Umbilical cord (tissue), 2 donors: ENCODE data around the gene ATP10B. TPM values are rescaled to one million over a fixed set of nuclear protein-coding genes. Genes with fewer than 3 reads are reported as not detected.
A peak's percentile ranks its signal among the peaks of the same experiment; 100 is the strongest.

ENCODE experiments used
- DNase-seq: peaks from one replicate; pipeline ENCODE4 v3.0.0-alpha.2; 2015; ENCODE audit warnings: low spot score
- total RNA-seq: library from RNA; depleted of rRNA; stranded (reverse); fragments of >200 nt; gene quantifications from one replicate; pipeline ENCODE4 v1.2.3, GENCODE V29; 2014; ENCODE audit warnings: low replicate concordance; ENCODE audit not compliant: insufficient read depth

ATP10B gene
- total RNA-seq, 1 donor from 2014 or later = 2.2 TPM

- no peak for DNase-seq
These were observed 158.1 kb downstream of the ATP10B start for GRCh38 chr5:160693831-160694465.

- DNase-seq = no peak
These were observed 159.7 kb downstream of the ATP10B start for GRCh38 chr5:160692271-160692670.

- no peak for DNase-seq
These were observed 166.3 kb downstream of the ATP10B start for GRCh38 chr5:160685695-160686094.

- DNase-seq = no peak
These were observed 166.8 kb downstream of the ATP10B start for GRCh38 chr5:160685219-160685618.

- peak; percentile 14 for DNase-seq
These were observed 172.3 kb downstream of the ATP10B start for GRCh38 chr5:160679567-160680309.

- DNase-seq = no peak
These were observed 176.0 kb downstream of the ATP10B start for GRCh38 chr5:160675988-160676387.

GRCh38 chr5:160674901-160675300 is 177.1 kb downstream of the ATP10B start:
- peak; percentile 12 for DNase-seq

GRCh38 chr5:160672521-160672920 is 179.5 kb downstream of the ATP10B start:
- no peak for DNase-seq

GRCh38 chr5:160668356-160668755 is 183.7 kb downstream of the ATP10B start:
- no peak for DNase-seq

GRCh38 chr5:160667160-160667559 is 184.9 kb downstream of the ATP10B start:
- no peak for DNase-seq

GRCh38 chr5:160665460-160665859 is 186.6 kb downstream of the ATP10B start:
- no peak for DNase-seq

GRCh38 chr5:160660132-160660531 is 191.9 kb downstream of the ATP10B start:
- DNase-seq = no peak

GRCh38 chr5:160657622-160658458 is 194.2 kb downstream of the ATP10B start:
- DNase-seq = no peak

GRCh38 chr5:160657068-160657507 is 194.9 kb downstream of the ATP10B start:
- no peak for DNase-seq

GRCh38 chr5:160655717-160656116 is 196.3 kb downstream of the ATP10B start:
- DNase-seq = no peak

GRCh38 chr5:160651692-160652645 is 200.0 kb downstream of the ATP10B start:
- DNase-seq = no peak

- no peak for DNase-seq
These were observed 202.7 kb downstream of the ATP10B start for GRCh38 chr5:160649304-160649703.

- no peak for DNase-seq
These were observed 206.0 kb downstream of the ATP10B start for GRCh38 chr5:160646033-160646432.

GRCh38 chr5:160643616-160644240 is 208.3 kb downstream of the ATP10B start:
- no peak for DNase-seq

- DNase-seq = no peak
These were observed 210.6 kb downstream of the ATP10B start for GRCh38 chr5:160641405-160641804.

- DNase-seq = no peak
These were observed 211.6 kb downstream of the ATP10B start for GRCh38 chr5:160640406-160640805.
